GM19455 (cell line): ENCODE results near the gene DDX52.
"Not testable (repeated sequence)": the region's sequence is repeated elsewhere in the genome, so short reads cannot be mapped to it uniquely, and the experiment has no call there.

Source experiments
- ATAC-seq: cut with Tn5 transposase; IDR thresholded peaks from one replicate; pipeline ENCODE4 v1.9.1; 2021; ENCODE audit not compliant: unreplicated experiment

The DDX52 gene, protein sequence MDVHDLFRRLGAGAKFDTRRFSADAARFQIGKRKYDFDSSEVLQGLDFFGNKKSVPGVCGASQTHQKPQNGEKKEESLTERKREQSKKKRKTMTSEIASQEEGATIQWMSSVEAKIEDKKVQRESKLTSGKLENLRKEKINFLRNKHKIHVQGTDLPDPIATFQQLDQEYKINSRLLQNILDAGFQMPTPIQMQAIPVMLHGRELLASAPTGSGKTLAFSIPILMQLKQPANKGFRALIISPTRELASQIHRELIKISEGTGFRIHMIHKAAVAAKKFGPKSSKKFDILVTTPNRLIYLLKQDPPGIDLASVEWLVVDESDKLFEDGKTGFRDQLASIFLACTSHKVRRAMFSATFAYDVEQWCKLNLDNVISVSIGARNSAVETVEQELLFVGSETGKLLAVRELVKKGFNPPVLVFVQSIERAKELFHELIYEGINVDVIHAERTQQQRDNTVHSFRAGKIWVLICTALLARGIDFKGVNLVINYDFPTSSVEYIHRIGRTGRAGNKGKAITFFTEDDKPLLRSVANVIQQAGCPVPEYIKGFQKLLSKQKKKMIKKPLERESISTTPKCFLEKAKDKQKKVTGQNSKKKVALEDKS

DNA sequence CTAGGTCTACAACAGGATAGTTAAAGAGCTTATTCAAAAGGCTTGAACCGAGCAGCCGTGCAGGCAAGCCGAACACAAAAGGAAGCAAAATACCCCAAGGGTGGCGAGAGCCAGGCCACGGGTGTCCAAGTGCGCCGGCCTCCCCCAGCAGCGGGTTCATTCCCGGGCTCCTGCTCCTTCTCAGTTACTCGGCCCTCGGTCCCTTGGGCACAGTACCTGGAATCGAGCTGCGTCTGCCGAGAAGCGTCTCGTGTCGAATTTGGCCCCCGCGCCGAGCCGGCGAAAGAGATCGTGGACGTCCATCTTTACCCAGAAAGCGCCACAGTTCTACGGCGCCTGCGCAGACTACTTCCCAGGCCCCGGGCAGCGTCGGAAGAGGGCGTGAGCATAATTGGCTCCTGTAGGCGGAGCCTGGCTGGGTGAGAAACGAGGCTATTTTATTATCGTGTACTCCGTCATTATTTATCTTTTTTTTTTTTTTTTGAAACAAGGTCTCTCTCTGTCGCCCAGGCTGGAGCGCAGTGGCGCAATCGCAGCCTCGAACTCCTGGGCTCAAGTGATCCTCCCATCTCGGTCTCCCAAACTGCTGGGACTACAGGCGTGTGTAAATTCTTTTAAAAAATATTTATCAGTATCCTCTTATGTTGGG, at the start of gene DDX52:
Gene DDX52, minus strand, starts transcription at position 329 of the 649 bp plus-strand sequence. Its CDS starts 26 bp downstream, at position 303.
- peak; percentile 83 for ATAC-seq

DNA sequence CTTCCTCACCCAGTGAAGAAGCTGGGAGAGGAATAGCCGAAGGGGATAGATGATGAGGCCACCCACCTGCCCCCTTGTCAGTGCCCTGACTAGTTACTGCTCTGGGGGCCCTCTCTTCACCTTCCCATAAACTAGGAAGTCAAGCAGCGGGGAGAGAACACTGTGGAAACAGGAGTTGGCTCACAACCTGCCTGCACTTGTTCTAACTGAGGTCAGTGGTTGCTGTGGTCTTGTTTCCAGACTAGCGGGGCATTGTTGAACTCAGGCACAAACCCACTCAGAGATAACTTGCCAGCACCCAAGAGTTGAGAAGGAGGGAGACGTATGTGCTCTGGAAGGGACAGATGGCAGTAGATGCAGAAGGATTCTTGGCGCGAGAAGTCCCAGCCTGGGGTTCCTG, 48.6 kb upstream of the DDX52 start:
- no peak for ATAC-seq

DNA sequence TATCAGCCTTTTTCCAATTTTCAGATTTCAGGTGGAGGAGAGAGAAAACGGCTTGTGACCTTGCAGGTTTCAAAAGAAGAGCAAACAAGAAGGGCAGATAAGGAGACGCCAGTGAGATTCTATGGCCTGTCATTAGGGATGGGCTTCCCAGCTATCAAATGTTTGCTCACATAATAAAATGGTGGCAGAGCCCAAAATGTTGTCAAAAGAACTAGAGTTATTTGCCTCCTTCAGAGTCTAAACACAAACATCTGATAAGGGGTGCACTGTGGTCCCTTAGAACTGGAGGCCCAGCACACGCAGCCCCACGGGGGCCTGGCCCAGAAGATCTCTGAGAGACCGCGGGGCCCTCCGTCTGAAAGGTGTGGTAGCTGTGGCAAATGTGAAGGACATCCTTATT, 46.1 kb upstream of the DDX52 start:
- ATAC-seq: no peak

DNA sequence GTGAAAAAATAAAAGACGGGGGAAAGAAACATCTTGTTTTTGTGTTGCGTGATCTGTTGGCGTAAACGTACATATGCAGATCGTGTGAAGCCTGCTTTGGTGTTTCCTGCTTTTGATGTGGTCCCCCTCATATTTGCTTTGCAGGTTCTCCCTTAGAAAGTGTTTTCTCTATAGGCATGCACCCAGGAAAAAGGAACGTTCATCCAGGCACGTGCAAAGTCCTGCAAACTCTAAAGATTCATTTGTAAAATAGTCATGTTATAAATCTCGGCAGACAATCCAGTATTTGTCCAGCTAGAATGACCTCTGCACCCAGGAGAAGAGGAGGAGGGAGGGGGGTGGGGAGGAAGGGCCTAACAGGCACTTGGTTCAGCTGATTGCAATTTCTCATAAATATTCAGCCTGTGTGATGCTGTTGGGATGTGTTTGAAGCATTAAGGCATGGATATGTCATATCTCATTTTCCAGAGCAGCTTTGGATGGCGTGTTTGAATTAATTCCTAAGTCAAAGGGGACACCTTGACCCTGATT, 40.3 kb upstream of the DDX52 start:
- ATAC-seq: no peak

DNA sequence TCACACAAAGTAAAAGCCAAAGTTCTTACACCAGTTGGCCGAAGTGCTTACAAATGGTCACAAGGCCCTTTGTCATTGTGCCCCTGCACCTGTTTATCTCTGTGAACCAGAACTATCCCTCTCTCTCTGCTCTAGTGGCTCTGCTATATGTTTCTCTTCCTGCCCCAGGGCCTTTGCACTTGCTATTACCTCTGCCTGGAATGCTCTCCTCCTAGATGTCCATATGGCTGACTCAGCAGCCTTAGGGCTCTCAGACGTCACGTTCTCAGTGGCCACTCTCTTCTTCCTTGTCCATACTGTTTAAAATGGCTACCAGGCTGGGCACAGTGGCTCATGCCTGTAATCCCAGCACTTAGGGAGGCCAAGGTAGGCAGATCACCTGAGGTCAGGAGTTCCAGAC, 38.8 kb upstream of the DDX52 start:
- no peak for ATAC-seq

DNA sequence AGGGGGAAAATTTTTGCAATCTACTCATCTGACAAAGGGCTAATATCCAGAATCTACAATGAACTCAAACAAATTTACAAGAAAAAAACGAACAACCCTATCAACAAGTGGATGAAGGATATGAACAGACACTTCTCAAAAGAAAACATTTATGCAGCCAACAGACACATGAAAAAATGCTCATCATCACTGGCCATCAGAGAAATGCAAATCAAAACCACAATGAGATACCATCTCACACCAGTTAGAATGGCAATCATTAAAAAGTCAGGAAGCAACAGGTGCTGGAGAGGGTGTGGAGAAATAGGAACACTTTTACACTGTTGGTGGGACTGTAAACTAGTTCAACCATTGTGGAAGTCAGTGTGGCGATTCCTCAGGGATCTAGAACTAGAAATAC, 36.7 kb upstream of the DDX52 start:
- ATAC-seq: not testable (repeated sequence)

DNA sequence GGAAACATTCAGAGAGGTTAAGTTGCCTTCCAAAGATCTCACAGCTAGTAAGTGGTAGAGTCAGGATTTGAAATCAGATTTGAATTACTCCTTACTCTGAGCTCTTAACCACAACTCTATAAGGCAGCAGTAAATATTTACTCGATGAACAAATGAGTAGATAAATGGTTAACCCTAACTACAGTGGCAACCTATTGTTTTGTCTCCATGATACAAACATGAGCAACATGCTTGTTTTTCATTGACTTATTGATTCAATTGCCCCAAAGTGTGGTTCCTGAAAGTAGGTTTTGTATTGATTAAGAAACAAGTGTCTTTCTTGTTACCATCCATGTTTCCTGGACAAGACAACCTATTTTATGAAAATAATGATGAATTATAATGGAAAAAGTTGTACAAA, 34.8 kb upstream of the DDX52 start:
- no peak for ATAC-seq

DNA sequence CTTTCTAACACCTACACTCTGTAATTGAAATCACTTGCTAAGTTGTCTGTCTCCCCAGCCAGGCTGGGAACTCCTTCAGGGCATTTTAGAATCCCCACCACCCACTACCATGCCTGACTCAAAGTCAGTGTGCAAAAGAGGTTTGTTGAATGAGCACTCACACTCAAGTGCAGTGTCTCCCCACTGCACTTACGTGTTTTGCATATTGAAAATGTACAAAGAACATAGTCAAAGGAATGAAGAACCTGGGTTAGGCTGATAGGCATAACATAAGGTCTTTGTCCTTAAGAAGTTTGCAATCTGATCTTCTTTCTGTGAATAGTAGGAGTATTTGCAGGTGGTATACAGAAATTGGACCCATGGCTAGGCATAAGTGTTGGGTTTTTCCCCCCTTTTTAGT, 33.8 kb upstream of the DDX52 start:
- ATAC-seq: no peak

DNA sequence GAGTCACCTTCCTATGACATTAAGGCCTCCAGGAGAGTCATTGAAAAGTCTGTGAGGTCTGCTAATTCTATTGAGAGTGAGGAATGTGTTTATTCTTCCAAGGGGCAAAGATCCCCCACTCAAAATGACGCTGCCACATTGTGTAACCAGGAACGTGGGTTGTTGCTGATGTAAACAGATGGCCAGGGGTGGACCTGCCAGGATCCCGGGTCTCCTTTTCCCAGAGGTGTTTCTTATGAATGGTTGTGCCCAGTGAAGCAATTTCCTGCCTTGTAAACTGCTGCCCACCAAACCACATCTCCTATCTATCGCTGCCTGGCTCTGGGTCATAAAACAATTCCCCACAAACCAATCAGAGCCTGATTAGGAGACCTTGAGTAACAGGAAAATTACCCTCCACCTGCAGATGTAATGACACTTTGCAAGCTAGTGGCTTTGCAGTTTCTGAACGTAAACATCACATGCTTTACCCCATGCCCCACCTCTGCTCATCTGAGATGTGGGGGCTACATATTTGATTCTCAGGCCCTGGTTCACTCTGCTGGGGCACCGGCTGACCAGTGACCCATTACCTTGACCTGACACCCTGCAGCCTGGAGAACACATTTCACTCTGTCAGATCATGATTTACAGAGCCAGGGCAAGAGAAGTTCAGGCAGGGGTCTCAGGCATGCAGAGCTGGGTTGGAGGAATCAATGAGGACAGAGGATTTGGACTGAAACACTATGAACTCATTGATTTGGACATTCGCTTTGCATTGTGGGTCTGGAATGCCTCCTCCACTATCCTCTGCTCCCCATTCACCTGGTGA, 33.1 kb upstream of the DDX52 start:
- ATAC-seq: no peak

DNA sequence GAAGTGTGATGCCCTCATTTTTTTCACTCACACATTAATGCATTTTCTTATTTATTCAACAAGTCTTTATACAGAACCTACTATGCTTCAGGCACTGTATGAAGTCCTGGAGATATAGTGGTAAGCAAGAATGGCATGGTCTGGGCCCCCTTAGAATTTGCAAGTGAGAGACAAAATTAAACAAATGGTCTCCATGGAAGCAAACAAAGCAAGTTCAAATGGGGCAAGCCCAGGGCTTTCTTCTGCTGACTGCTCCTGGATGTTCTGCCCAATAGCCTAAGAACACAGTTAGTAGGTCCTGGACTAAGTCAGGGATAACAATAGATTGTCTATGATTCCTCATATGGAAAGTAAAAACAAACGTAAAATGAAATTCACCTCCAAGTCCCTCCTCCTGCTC, 31.3 kb upstream of the DDX52 start:
- ATAC-seq: no peak

DNA sequence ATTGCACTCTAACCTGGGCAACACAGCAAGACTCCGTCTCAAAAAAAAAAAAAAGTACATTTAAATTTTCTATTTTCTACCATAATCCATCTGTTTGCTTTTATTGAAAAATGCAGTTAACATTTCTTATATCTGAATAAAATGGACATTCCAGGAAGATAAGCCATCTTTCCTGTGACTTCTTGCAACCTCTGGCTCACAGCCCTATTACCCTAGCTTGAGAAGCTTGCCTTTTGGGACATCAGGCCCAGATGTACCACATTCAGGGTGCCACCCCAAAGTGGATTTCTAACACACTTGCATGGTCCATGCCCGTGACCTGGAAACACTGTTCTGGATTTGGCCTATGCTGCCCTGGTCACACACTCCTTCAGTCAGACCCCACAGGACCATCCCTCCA, 30.1 kb upstream of the DDX52 start:
- ATAC-seq: no peak

DNA sequence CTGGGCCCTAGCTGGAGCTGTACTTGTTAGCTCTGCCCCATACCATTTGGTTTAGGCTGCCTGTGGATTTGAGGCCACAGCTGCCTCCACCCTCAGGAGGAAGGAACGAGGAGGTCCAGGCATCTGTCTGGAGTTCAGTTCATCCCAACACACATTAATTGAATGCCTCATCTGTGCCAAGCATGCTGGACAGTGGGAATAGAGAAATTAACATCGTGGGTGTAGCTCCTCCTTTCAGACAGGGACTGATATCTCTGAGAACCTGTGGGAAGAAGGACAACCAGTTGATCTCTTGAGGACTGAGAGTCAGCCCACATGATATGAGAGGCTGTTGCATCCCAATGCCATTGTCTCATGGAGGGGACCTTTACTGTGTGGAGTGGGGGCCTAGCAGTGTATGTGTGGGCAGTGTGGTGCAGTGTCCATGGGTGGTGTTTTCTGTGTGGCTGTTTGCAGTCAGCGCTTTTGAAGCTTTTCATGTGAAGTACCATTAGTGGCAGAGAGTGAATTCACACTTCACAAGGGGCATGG, 29.4 kb upstream of the DDX52 start:
- ATAC-seq: no peak

DNA sequence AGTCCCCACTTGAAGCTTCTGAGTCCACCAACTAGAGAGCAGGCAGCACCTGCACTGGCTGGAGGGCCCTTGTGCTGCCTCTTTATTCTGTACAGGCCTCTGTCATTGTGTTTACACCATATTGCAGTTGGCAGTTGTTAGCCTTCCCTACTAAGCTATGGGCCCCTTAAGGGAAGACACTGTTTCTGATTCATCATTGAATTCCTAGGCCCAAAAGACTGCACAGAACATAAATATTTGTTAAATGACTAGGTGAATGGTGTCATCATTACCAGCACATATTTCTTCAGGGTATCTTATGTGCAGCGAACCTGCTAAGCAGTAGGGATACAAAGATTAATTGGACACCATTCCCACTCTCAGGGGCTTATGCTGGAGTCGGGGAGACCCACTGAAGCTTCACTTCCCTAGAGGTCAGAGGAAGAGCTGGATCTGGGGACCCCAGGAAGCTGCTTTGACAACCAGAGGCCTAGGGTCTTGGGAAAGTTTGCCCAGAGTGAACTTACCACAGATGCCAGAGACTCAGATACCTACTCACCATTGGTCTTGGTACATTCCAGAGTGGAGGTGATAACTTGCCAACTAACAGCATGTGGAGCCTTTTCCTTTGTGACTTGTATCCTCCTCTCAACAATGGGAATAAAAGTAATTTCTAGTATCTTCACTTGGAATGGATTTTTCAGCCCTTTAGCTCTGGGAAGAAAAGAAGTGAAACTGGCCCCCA, 28.7 kb upstream of the DDX52 start:
- ATAC-seq: no peak

DNA sequence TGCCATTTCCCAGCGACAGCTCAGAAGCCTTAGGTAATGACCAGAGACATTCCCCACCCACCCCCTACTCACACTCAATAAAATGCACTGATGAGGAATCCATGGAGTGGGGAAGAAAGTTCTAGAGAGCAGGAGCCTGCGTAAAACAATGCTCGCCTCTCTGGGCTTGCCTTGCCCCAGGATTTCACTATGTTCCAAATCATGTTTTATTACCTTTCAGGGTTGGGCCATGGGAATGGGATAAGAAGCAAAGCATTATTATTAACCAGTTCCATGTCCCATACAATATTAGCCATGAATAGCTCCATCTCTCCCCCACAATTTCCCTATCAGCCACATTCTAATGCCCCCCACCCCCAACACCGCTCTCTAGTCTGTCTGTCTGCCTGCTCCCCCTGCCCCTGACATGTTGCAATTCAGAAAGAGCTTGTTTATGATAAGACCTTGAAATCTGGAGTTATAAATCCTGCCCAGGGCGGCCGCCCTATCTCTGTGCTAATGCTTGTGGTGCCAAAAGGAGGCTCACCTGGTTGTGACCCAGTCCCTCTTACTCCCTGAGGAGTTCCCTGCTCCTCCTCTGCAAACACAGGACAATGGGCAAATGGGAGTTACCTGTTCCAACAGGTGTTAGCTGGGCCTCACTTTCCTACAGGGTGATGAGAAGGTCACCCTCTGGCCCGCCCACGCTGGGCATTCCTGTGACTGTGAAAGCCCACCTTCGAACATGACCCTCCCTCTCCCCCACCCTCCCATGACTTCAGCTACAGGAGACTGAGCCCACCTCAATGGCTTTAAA, 28.0 kb upstream of the DDX52 start:
- no peak for ATAC-seq

DNA sequence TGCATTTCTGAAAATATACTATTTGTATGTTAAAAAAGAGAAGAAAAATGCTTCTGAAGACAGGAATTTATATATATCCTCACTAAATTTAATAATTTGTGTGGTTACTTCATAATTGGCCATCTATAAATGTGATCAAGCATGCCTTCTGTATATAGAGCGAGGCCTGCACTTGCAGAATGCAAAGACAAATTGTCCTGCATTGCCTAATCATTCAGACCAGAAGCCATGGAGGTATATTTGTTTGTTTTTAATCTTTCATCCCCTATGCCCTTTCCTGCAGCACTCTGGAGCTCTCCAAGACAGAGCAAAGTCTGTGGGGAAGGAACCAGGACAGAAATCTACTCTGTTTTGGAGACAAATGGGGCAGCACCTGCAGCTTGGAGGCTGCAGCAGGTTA, 23.8 kb upstream of the DDX52 start:
- no peak for ATAC-seq

DNA sequence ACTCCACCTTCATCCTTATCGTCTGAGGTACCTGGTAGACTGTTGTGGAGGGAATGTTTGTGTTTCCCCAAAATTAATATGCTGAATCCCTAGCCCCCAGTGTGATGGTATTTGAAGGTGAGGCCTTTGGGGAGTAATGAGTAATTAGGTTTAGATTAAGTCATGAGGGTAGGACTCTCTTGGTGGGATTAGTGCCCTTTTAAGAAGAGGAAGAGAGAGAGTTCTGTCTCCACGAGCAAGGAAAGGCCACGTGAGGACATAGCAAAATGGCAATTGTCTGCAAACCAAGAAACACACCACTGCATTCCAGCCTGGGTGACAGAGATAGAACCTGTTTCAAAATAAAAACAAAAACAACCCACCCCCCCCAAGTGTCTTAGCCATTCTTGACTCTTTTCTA, 21.0 kb upstream of the DDX52 start:
- no peak for ATAC-seq

DNA sequence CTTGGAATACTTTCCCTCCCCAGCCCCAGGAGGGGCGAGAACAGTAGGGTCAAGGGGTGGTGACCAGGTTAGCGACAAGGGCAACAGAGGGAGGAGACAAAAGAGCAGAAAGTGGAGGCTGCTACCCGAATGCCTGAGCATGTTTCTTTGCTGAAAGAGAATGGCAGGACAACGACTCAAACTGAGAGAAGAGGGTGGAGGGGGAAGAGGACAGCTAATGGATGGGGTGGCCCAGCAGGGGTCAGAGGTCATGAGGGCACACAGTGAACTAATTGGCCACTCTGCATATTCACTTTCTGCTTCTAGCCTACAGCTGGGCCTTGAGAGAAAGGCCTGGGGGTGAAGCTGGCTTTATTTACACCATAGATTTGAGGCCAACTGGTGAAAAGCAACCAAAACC, 19.1 kb upstream of the DDX52 start:
- ATAC-seq: no peak

DNA sequence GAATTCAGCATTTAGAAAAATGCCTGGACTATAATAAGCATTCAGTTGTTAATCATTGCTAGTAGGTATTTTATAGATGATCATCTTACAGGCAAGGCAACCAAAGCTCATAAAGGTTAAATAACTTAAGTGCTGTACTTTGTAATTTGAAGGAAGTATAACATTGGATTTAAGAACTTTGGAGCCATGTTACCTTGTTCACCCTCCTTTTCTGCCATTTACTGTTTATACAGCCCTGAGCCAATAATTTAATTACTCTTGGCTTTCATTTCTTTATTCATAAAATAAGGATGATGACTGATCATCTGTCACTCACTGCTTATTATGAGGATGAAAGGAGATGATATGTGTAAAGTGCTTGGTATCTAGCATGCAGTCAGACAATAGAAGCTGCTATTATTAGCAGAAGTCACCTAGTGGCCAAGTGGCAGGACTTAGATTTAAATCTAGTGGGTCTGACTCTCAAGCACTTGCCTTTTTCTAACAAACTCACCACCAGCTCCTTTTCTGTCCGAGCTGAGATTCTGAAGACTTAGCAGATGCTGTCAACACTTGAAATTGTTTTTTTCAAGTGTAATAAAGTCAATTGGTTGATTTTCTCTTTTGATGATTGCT, 18.3 kb upstream of the DDX52 start:
- no peak for ATAC-seq

DNA sequence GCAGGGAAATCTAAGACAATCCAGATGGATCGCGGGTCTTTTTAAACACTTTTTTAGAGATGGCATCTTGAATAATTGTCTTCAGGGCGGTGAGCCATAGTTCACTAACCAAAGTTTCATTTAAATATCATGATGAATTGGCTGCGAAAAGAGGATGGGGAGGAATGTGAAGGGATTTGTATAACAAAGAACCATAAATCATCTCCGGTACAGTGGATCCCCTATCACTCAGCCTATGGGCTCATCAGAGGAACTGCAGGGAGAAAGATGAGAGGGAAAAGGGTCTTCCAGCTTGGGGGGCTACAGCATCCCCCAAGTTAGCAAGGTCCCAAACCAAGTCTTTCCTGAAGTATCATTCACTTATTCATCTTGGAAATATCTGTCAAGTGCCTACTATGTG, 16.7 kb upstream of the DDX52 start:
- no peak for ATAC-seq
